LNCaP clone FGC (cell line): Measurements from ENCODE around the gene APBB2.

Source experiments
- DNase-seq: peaks from one replicate; pipeline ENCODE4 v3.0.0-alpha.2; 2011; ENCODE audit warnings: low read depth
- H3K4me3 ChIP-seq: 2 replicates; pipeline ENCODE4 v1.5.1; 2011; ENCODE audit warnings: mild to moderate bottlenecking, low read depth, low read length, control low read depth
- CTCF ChIP-seq: IDR thresholded peaks from 2 replicates; pipeline ENCODE4 v1.5.1; 2012; ENCODE audit warnings: mild to moderate bottlenecking; ENCODE audit not compliant: control insufficient read depth, insufficient read depth; ENCODE audit errors: extremely low read depth

Gene APBB2

GRCh38 chr4:41133454-41134018 is 80.8 kb downstream of the APBB2 start:
- no peak for TF ChIP-seq CTCF
- no peak for DNase-seq
- H3K4me3 ChIP-seq: no peak overlapping the region

- DNase-seq: peak; percentile 85
- no peak for TF ChIP-seq CTCF
- no peak overlapping the region for H3K4me3 ChIP-seq
Observed at GRCh38 chr4:41132055-41132683, 82.2 kb downstream of the APBB2 start.

- no peak for TF ChIP-seq CTCF
- no peak for DNase-seq
- no peak overlapping the region for H3K4me3 ChIP-seq
Observed at GRCh38 chr4:41129936-41130440, 84.4 kb downstream of the APBB2 start.

- peak; percentile 58 for DNase-seq
- TF ChIP-seq CTCF: no peak
- H3K4me3 ChIP-seq: no peak overlapping the region
Observed at GRCh38 chr4:41129128-41129754, 85.1 kb downstream of the APBB2 start.

DNA sequence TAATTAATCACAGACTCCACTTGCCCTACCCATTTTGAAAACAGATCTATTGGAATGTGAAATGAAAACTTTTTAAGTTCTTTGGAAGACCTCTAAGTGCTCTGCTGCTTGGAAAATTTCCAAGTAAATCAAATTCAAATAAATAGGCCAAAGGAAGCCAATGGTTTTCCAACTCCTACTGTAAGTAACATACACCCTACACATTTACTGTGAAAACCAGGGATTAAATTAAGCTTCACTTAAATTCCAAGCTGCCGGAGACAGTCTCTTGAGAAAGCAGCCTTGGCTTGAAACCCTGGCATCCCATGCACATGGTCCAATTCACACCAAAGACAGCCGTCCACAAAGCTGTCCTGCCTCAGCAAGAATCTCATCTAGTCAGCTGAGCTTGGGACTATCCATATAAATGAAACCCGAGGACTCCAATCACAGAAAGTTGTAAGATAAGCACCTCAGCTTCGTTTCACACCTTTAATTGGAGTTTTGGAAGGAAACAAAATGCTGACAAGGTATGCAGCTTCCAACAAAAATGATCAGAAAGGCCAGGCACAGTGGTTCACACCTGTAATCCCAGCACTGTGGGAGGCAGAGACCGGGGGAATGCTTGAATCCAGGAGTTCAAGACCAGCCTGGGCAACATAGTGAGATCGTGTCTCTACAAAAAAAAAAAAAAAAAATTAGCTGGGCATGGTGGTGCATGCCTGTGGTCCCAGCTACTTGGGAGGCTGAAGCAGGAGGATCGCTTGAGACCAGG is 88.6 kb downstream of the APBB2 start:
- no peak for DNase-seq
- TF ChIP-seq CTCF: no peak
- H3K4me3 ChIP-seq: no peak overlapping the region

- no peak for TF ChIP-seq CTCF
- no peak for DNase-seq
- no peak overlapping the region for H3K4me3 ChIP-seq
Observed at GRCh38 chr4:41124916-41125548, 89.3 kb downstream of the APBB2 start.
